Common myeloid progenitor, CD34-positive (primary cell): ENCODE data around the gene PGF.
A peak's percentile ranks its signal among the peaks of the same experiment; 100 is the strongest.
"Not testable (repeated sequence)": the region's sequence is repeated elsewhere in the genome, so short reads cannot be mapped to it uniquely, and the experiment has no call there.

Source experiments
- CTCF ChIA-PET: fragments of 350-600 bp; sonication (Branson Sonifier 250); formaldehyde crosslinking; loops from one replicate; lab custom pipeline; 2021; ENCODE audit warnings: antibody characterized with exemption; lab: Charles Lee
- POLR2A ChIA-PET: fragments of 350-600 bp; sonication (Branson Sonifier 250); formaldehyde crosslinking; loops from one replicate; lab custom pipeline; 2021; ENCODE audit warnings: antibody characterized with exemption; lab: Charles Lee
- DNase-seq, 3 donors: peaks; one replicate each; pipeline versions ENCODE4 v3.0.0 to v3.0.0-alpha.2; 2013
- H3K27ac ChIP-seq, 2 experiments: 1 replicate in 1 of 2; 2 replicates in 1 of 2; pipeline ENCODE4 v1.7.0; 2013; ENCODE audit warnings: inconsistent platforms in 2 of 2, low read length in 2 of 2, mild to moderate bottlenecking in 2 of 2, low read depth in 1 of 2, moderate library complexity in 1 of 2; ENCODE audit not compliant: severe bottlenecking in 2 of 2, insufficient read depth in 1 of 2, poor library complexity in 1 of 2
- H3K27me3 ChIP-seq, 5 experiments: replicated peaks in 2 of 5; 1 replicate in 3 of 5; 2 replicates in 2 of 5; pipeline versions ENCODE4 v1.6.1 to v1.7.0; 2013; ENCODE audit warnings: low read length in 4 of 5, mild to moderate bottlenecking in 2 of 5, moderate library complexity in 2 of 5, inconsistent platforms in 1 of 5; ENCODE audit not compliant: insufficient read depth in 5 of 5, control insufficient read depth in 4 of 5
- H3K36me3 ChIP-seq, 4 experiments: 1 replicate in 2 of 4; 2 replicates in 2 of 4; pipeline versions ENCODE4 v1.6.1 to v1.7.0; 2013; ENCODE audit warnings: low read length in 3 of 4, control low read depth in 1 of 4, mild to moderate bottlenecking in 1 of 4; ENCODE audit not compliant: control insufficient read depth in 4 of 4, insufficient read depth in 4 of 4
- H3K4me1 ChIP-seq, 4 experiments: 1 replicate in 3 of 4; 2 replicates in 1 of 4; pipeline versions ENCODE4 v1.6.1 to v1.7.1; 2013; ENCODE audit warnings: low read length in 3 of 4, mild to moderate bottlenecking in 3 of 4, control low read depth in 1 of 4, inconsistent platforms in 1 of 4, moderate library complexity in 1 of 4; ENCODE audit not compliant: control insufficient read depth in 4 of 4, insufficient read depth in 4 of 4; ENCODE audit errors: control extremely low read depth in 1 of 4
- H3K4me3 ChIP-seq, 7 experiments: 1 replicate in 4 of 7; 2 replicates in 3 of 7; pipeline versions ENCODE4 v1.5.1 to v1.7.0; 2013; ENCODE audit warnings: mild to moderate bottlenecking in 7 of 7, low read length in 6 of 7, moderate library complexity in 6 of 7, inconsistent platforms in 2 of 7, low read depth in 2 of 7, control low read depth in 1 of 7; ENCODE audit not compliant: insufficient read depth in 4 of 7, control insufficient read depth in 1 of 7; ENCODE audit errors: extremely low read depth in 1 of 7
- H3K9me3 ChIP-seq, 5 experiments: 1 replicate in 4 of 5; 2 replicates in 1 of 5; pipeline versions ENCODE4 v1.6.1 to v1.7.1; 2013; ENCODE audit warnings: low read length in 4 of 5, mild to moderate bottlenecking in 2 of 5, inconsistent platforms in 1 of 5, low read depth in 1 of 5, moderate library complexity in 1 of 5; ENCODE audit not compliant: control insufficient read depth in 4 of 5, insufficient read depth in 2 of 5; ENCODE audit errors: control extremely low read depth in 1 of 5
- WGBS: methylation state at CpG from one replicate; pipeline ENCODE4 v1.1.5; 2013; ENCODE audit not compliant: insufficient coverage; 5-methylcytosine and 5-hydroxymethylcytosine counted together

The PGF gene

GRCh38 chr14:74932401-74932901 is 22.9 kb downstream of the PGF start:
- Histone ChIP-seq H3K4me3 (peak overlapping the region in 1 of 7 experiments; percentile 21), H3K4me1 (peaks cover 3 to 64% (median 43%) of the 10 kb centered on the region in 4 experiments), H3K36me3 (no peaks in the 10 kb centered on the region), H3K27me3 (no peaks in the 10 kb centered on the region), H3K9me3 (no peaks in the 10 kb centered on the region), H3K27ac (peak overlapping the region in 1 of 2 experiments; percentile 2)
- POLR2A ChIA-PET: no interaction called here
- DNase-seq: peak; percentile 28 to 76 (median 71)
- CTCF ChIA-PET: interaction anchor here (1.0 to 6.6 kb wide), 4 partner anchors 8 to 27 kb away, joined by 4 to 27 read pairs (median 4); partner anchors contain the start of gene RPS6KL1
- 16% methylated on average over 4 of the region's 6 CpGs for WGBS

GRCh38 chr14:74931744-74932143 is 23.7 kb downstream of the PGF start:
- H3K36me3 ChIP-seq, H3K27me3 ChIP-seq, H3K9me3 ChIP-seq, DNase-seq, H3K4me3 ChIP-seq, POLR2A ChIA-PET: not testable (repeated sequence)
- WGBS: 98% methylated on average over 7 of the region's 9 CpGs
- peak overlapping the region in 1 of 2 experiments; percentile 2 for H3K27ac ChIP-seq
- peaks cover 3 to 60% (median 43%) of the 10 kb centered on the region in 4 experiments for H3K4me1 ChIP-seq
- CTCF ChIA-PET: interaction anchor here (1.0 to 6.6 kb wide), 5 partner anchors 8 to 157 kb away, joined by 4 to 27 read pairs (median 4); partner anchors contain the start of gene RPS6KL1

GRCh38 chr14:74929242-74929641 is 26.2 kb downstream of the PGF start:
- Histone ChIP-seq H3K27ac (no peak overlapping the region), H3K4me1 (peaks cover 3 to 42% (median 32%) of the 10 kb centered on the region in 4 experiments), H3K4me3 (no peak overlapping the region), H3K36me3 (no peaks in the 10 kb centered on the region), H3K9me3 (no peaks in the 10 kb centered on the region), H3K27me3 (no peaks in the 10 kb centered on the region)
- 68% methylated on average over 4 of the region's 6 CpGs for WGBS
- CTCF ChIA-PET: interaction anchor here (1.0 to 6.6 kb wide), 5 partner anchors 12 to 36 kb away, joined by 3 to 27 read pairs (median 5); no protein-coding TSS in a partner anchor
- DNase-seq: no peak
- POLR2A ChIA-PET: no interaction called here

GRCh38 chr14:74927225-74927624 is 28.2 kb downstream of the PGF start:
- no peaks in the 10 kb centered on the region for H3K9me3 ChIP-seq
- H3K4me1 ChIP-seq: peaks cover 3 to 29% (median 21%) of the 10 kb centered on the region in 4 experiments
- ChIA-PET CTCF (interaction anchor here (1.0 to 6.6 kb wide), 2 partner anchors 14 to 18 kb away, joined by 4 to 27 read pairs; no protein-coding TSS in a partner anchor), POLR2A (no interaction called here)
- no peak overlapping the region for H3K4me3 ChIP-seq
- DNase-seq: peak in 1 of 3 donors; percentile 40
- no peak overlapping the region for H3K27ac ChIP-seq
- H3K36me3 ChIP-seq: no peaks in the 10 kb centered on the region
- no peaks in the 10 kb centered on the region for H3K27me3 ChIP-seq
- 96% methylated on average over 5 of the region's 6 CpGs for WGBS

GRCh38 chr14:74924061-74924460 is 31.3 kb downstream of the PGF start:
- Histone ChIP-seq H3K27ac (no peak overlapping the region), H3K27me3 (no peaks in the 10 kb centered on the region), H3K36me3 (no peaks in the 10 kb centered on the region), H3K9me3 (no peaks in the 10 kb centered on the region), H3K4me3 (no peak overlapping the region), H3K4me1 (peaks cover 0 to 7% (median 5%) of the 10 kb centered on the region in 4 experiments)
- no peak for DNase-seq
- ChIA-PET CTCF (interaction anchor here (0.8 to 3.1 kb wide), 5 partner anchors 8 to 165 kb away, joined by 3 to 14 read pairs (median 11); no protein-coding TSS in a partner anchor), POLR2A (no interaction called here)
- 94% methylated on average over 11 of the region's 11 CpGs for WGBS

- DNase-seq: peak; percentile 81 to 89 (median 87)
- 10% methylated on average over 31 of the region's 51 CpGs for WGBS
- Histone ChIP-seq H3K4me1 (peaks cover 0 to 6% (median 3%) of the 10 kb centered on the region in 4 experiments), H3K9me3 (no peaks in the 10 kb centered on the region), H3K4me3 (peak within 1 kb of the TSS; percentile 4 to 74 (median 66)), H3K27me3 (no peaks in the 10 kb centered on the region), H3K36me3 (no peaks in the 10 kb centered on the region), H3K27ac (no peak within 1 kb of the TSS)
- POLR2A ChIA-PET: interaction anchor here (0.5 to 1.2 kb wide), 2 partner anchors 19 to 429 kb away, joined by 3 to 4 read pairs; partner anchors contain the start of gene ISCA2
- CTCF ChIA-PET: interaction anchor here (0.8 to 3.1 kb wide), 10 partner anchors 9 to 169 kb away, joined by 3 to 14 read pairs (median 8); no protein-coding TSS in a partner anchor
Measured at GRCh38 chr14:74922752-74923401, 32.5 kb downstream of the PGF start, which contains the start of gene RPS6KL1. RPS6KL1 (minus strand) TSS chr14:74923260; CDS start chr14:74921541, 1,719 bp downstream.
